ENCODE results near the gene PCTP.

The PCTP gene

GRCh38 chr17:55728361-55728760, 22.5 kb upstream of the PCTP start:
- no peak for DNase-seq

- no peak for DNase-seq
These were observed 22.0 kb upstream of the PCTP start for GRCh38 chr17:55728833-55729232.

- DNase-seq, result no peak
These were observed 21.4 kb upstream of the PCTP start for GRCh38 chr17:55729484-55729883.

- no peak for DNase-seq
These were observed 20.5 kb upstream of the PCTP start for GRCh38 chr17:55730380-55730779.

GRCh38 chr17:55730808-55731207, 20.0 kb upstream of the PCTP start:
- no peak for DNase-seq

- no peak for DNase-seq
These were observed 19.1 kb upstream of the PCTP start for GRCh38 chr17:55731586-55732250.

- no peak for DNase-seq
These were observed 16.6 kb upstream of the PCTP start for GRCh38 chr17:55734128-55734781.

- no peak for DNase-seq
These were observed 15.0 kb upstream of the PCTP start for GRCh38 chr17:55735731-55736405.

GRCh38 chr17:55737976-55738501, 12.8 kb upstream of the PCTP start:
- DNase-seq, result no peak

- DNase-seq, result no peak
These were observed 10.1 kb upstream of the PCTP start for GRCh38 chr17:55740511-55741355.

- no peak for DNase-seq
These were observed 9.5 kb upstream of the PCTP start for GRCh38 chr17:55741356-55741700.

GRCh38 chr17:55742272-55743102, 8.4 kb upstream of the PCTP start:
- DNase-seq, result no peak

- DNase-seq, result no peak
These were observed 7.7 kb upstream of the PCTP start for GRCh38 chr17:55743103-55743679.

GRCh38 chr17:55745258-55745657, 5.6 kb upstream of the PCTP start:
- DNase-seq, result no peak

GRCh38 chr17:55746466-55746865, 4.4 kb upstream of the PCTP start:
- no peak for DNase-seq

- DNase-seq, result no peak
These were observed 3.6 kb upstream of the PCTP start for GRCh38 chr17:55747209-55747608.

GRCh38 chr17:55748841-55749240, 2.0 kb upstream of the PCTP start:
- no peak for DNase-seq

- no peak for DNase-seq
These were observed 866 bp upstream of the PCTP start for GRCh38 chr17:55749985-55750384.

GRCh38 chr17:55751720-55752250, 934 bp downstream of the PCTP start:
- DNase-seq, result no peak

- DNase-seq, result no peak
These were observed 5.8 kb downstream of the PCTP start for GRCh38 chr17:55756689-55757088.

GRCh38 chr17:55757659-55758058, 6.8 kb downstream of the PCTP start:
- no peak for DNase-seq

GRCh38 chr17:55758171-55758570, 7.3 kb downstream of the PCTP start:
- DNase-seq, result no peak
